GM04504 (cell line): ENCODE results near the gene RAB8B.

Experiments used
- DNase-seq: peaks from one replicate; pipeline ENCODE4 v3.0.0-alpha.2; 2012; ENCODE audit warnings: low read depth

RAB8B gene

DNA sequence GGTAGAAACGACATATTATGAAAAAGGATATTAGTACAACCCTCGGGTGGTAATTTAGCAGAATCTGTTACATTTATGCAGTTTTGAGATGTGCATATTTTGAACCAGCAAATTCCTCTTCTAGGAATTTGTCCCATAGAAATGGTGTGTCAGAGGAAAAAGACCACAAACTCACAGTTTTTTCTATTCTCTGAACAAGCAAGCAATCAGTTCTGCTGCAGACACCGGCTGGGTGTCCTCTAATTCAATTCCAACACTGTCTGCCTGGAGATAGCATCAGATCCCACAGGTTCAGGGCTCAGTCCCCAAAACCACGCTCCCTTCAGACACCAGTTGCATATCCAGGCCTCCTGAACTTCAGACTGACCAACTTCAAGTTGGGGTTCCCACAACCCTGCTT lies 124.4 kb downstream of the RAB8B start:
- no peak for DNase-seq

DNA sequence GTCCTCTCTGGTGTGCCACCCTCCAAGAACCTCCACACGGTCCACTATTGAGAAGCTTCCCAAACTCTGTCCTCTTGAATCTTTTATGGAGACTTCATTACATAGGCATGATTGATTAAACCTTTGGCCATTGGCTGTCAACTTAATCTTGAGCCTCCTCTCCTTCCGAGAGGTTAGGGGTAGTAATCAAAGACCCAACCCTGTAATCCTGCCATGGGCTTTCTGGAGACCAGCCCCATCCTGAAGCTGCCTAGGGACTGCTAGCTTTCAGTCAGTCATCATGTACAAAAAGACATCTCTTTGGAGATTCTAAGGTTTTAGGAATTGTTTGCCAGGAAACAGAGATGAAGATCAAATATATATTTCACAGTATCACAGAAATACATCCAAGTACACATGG lies 125.0 kb downstream of the RAB8B start:
- no peak for DNase-seq
